Bone marrow (tissue), 2 donors: ENCODE results near the gene SLC10A3.

Experiments used
- DNase-seq, 2 donors: peaks; one replicate each; lab custom pipeline; 2025; lab: John Stamatoyannopoulos, UW

The SLC10A3 gene

DNA sequence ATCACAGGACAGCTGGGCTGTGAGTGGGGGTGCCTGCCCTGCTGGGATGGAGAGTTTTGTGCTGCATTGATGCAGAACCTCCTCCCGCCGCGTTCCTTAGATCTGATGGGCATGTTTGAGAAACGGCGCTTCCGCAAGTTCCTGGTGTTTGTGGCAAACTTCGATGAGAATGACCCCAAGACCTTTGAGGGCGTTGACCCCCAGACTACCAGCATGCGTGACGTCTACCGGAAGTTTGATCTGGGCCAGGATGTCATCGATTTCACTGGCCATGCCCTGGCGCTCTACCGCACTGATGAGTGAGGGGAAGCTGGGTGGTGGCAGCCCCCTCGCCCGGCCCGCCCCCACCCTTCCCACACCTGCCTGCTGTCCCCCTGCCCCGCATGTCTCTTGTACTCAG is 50.6 kb downstream of the SLC10A3 start:
- no peak for DNase-seq

- no peak for DNase-seq
These were observed 52.2 kb downstream of the SLC10A3 start for GRCh38 chrX:154437971-154438893.
